GM18873 (cell line): ENCODE measurements around the gene TRMU.

Source experiments
- ATAC-seq: cut with Tn5 transposase; IDR thresholded peaks from one replicate; pipeline ENCODE4 v1.9.1; 2021; ENCODE audit warnings: mild to moderate bottlenecking, moderate library complexity, moderate number of reproducible peaks; ENCODE audit not compliant: unreplicated experiment, low FRiP score

TRMU gene, protein sequence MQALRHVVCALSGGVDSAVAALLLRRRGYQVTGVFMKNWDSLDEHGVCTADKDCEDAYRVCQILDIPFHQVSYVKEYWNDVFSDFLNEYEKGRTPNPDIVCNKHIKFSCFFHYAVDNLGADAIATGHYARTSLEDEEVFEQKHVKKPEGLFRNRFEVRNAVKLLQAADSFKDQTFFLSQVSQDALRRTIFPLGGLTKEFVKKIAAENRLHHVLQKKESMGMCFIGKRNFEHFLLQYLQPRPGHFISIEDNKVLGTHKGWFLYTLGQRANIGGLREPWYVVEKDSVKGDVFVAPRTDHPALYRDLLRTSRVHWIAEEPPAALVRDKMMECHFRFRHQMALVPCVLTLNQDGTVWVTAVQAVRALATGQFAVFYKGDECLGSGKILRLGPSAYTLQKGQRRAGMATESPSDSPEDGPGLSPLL

DNA sequence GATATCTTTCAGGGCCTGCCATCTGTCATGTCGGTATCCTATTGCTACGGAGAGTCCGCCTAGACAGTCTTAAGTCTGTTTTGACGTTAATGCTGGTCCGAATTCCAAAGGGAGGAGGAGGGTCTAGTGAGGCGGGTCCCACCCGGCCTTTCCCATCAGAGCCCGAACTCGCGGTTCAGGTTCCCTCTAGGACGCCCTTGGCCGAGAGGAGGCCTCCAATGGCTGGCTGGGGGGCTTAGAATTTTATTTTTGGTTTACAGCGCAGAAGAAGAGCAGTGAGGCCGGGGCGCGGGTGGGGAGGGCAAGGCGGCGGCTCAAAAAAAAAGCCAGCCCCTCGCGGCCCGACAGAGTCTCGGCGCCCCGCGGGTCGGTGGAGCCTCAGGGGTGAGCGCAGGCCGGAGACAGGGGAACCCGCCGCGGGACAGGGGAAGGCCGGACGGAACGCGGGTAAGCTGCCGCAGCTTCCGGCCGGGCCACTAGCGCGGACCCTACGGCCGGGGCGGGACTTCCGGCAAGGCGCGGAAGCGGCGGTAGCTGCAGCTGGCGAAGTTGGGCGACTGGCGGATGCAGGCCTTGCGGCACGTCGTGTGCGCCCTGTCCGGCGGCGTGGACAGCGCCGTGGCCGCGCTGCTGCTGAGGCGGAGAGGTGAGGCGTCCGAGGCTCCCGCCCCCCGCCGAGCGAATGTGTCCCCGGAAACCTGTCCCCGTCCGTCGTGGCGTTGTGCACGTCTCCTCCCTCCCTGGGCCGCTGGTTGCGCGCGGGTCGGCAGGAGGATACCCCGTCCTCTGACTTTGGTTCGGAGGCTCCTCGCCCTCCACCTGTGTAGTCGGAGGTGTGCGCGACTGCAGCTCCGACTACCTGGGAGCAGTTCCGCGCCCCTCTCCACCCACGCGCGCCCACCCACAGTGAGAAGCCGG lies at the start of gene TRMU:
Gene TRMU (plus strand): TSS at position 514 of the 918 bp plus-strand sequence. CDS start 51 bp downstream, at position 565.
- ATAC-seq = no peak

DNA sequence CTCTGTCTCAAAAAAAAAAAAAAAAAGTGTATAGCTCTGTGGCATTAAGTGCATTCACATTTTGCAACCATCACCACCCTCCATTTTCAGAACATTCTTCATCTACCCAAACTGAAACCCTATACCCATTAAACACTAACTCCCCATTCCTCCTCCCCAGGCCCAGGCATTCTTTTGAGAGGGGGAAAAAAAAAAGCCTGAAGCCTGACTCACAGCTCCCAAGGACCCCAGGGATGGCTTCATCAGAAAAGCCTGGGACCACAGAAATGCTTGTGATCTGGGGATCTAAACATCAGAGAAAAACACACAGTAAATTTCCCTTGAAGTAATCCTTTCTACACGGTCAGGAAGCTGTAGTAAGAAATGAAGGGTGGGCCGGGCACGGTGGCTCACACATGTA lies 49.5 kb upstream of the TRMU start:
- ATAC-seq = no peak

DNA sequence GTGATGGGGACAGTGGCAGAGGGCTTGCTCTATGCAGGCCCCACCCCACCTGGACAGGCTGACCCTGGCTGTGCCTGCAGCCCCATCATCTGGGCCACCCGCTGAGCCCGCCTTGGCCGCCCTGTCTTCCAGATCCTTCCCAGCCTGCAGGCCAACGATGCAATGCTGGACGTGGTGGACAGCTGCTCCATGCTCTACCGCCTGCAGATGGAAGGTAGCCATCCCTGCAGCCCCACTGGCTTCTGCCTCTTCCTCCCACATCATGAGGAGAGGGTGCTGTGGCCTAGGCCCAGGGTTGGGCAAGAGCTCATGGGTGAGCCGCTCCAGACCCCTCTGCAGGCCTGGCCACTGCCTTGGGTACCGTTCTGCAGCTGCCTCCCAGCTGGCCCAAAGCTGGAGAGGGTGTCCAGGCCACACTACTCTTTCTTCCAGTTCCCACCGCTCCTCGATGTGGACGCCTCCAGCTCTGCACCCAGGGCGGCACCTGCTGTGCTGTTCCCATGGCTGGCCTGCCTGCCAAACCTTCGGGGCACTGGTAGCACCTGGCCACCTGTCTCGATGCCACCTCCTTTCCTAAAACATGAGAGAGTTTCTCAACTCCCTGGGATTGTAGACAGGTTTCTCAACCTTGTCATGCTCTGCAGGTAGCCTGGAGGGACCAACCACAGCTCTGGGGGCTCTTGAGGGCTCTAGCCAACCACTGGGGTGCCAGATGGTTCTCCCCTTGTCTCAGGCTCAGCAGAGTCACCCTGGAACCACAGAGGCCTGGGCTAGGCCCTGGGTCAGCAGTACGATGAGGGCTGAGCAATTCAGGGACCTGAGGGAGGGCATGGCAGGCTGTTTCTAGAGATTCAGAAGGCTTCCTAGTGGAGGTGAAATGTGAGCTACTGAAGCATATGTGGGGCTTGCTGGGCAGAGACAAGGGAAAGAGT lies 48.3 kb upstream of the TRMU start:
- ATAC-seq = no peak

DNA sequence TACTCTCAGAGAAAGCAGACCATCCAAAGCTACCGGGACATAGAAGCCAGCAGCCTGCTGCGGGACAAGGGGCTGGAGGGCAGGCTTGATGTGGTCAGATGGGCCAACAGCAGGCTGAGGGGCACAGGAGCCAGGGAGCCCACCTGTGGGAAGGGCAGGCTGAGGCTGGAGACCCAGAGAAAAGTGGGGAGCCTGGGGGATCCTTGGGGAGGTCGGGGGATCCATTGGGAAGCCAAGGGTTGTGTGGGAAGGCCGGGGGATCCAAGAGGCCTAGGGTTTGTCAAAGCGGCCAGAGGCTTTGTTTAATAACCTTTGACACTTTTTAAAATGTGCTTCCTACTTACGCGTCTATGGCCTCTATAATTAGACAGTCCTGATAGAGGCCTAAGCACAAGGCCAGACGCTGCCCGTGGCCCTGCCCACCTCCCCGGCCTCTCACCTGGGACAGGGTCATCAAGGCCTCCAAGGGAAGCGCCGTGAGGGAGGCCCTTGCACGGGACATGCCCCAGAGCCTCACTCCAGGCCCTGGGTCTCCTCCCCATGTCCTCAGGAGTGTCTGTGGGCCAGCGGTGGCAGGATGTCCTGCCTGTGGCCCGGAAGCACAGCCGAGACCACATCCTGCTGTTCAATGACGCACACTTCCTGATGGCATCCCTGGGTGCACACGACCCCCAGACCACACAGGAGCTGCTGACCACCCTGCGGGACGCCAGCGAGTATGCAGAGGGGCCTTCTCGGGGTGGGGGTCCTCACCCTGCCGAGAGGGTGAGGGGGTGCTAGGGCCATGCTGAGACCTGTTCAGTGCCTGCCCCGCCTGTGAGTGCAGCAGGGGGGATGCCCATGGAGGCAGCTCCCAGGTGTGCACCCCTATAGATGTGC lies 47.4 kb upstream of the TRMU start:
- peak; percentile 65 for ATAC-seq

DNA sequence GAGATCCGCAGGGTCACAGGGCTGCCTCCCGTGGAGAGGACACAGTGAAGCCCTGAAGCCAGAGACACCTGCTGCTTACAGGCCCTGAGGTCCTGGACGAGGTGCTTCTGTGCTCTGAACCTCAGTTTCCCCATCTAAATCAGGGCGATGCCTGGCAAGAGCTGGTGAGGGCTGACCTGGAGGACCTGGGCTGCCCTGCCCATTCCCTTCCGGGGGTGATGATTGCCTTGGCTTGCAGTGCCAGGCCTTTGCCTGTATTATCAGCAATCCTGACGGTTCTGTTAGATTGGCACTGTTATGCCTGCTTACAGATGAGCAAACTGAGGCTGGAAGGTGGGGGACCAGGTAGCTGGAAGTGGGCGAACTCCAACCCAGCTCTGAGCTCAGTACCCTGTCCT lies 46.7 kb upstream of the TRMU start:
- no peak for ATAC-seq

DNA sequence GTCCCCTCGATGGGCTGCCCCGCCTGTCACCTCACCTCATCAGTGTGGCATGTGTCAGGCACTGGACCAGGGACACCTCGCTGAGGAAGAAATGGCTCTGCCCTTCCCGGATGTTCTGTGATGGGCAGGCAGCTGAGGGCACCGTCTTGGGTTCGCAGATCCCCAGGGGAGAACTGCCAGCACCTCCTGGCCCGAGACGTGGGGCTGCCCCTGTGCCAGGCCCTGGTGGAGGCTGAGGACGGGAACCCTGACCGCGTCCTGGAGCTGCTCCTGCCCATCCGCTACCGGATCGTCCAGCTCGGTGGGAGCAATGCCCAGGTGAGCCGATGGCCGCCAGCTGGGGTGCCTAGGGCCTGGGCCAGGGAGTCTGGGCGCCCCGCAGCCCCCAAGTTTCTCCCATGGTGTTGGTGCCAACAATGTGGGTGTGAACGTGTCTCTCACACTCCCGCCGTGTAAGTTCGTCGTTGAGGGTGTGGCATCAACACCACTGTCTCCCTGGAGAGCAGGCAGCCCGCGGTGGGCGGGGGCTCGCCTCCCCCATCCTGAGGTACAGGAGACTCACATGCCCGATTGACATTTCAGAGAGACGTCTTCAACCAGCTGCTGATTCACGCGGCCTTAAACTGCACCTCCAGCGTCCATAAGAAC lies 46.1 kb upstream of the TRMU start:
- no peak for ATAC-seq

DNA sequence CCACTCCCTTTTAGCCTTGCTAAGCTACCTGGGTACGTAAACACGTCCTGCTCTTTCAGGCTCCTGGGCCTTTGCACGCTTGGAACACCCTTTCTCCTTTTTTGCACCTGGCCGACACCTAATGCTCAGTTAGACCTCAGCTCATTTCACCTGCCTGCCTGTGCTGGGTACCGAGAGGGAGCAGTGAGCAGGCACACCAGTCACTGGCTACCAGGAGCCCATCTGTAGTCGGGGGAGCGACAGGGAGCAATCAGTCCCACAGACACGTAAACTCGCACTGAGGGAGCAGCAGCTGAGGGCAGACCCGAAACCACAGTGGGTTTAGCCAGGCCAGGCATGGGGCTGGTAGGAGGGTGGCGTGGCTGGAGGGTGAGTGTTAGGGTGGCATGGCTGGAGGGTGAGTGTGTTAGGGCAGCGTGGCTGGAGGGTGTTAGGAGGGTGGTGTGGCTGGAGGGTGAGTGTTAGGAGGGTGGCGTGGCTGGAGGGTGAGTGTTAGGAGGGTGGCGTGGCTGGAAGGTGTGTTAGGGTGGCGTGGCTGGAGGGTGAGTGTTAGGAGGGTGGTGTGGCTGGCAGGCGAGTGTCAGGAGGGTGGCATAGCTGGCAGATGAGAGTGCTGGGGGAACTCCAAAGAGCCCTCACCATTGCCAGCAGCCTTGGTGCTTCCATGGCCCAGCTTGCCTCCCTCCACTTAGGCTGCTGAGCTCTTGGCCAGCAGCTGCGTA lies 45.2 kb upstream of the TRMU start:
- no peak for ATAC-seq

DNA sequence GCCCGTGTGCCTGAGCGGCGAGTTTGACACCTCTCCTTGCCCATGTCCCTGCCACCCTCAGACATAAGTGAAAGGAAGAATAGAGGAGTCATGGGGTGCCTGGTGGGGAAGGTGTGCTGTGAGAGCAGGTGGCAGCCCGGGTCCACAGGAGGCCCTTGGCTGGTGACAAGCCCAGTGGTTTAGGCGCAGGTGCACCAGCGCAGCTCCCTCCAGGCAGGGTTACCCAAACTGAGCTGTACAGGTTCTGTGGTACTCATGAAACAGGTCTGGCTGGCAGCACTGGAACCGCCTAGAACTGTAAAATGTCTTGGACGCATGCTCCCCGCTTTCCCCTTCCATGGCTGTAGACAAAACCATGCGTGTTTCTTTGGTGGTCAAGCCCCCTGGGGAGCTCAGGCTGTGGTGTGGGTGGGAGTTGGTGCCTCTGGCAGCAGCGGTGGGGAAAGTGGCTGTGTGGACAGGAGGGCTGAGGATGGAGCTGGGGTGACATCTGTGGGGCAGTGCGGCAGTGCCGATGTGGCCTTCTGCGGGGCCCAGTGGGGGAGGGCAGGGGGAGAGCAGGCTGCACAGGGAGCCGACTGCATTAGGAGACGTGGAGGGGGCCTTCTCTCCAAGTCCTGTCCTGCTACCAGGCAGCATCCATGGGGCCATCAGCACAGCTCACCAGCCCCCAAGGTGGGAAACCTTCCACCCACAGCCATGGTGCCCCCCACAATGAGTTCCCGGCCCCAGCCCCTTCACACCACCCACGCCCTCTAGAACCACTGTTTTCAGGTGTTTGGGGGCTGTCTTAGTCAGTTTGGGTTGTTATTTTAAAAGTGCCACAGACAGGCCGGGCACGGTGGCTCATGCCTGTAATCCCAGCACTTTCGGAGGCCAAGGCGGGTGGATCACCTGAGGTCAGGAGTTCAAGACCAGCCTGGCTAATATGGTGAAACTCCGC lies 44.4 kb upstream of the TRMU start:
- no peak for ATAC-seq

DNA sequence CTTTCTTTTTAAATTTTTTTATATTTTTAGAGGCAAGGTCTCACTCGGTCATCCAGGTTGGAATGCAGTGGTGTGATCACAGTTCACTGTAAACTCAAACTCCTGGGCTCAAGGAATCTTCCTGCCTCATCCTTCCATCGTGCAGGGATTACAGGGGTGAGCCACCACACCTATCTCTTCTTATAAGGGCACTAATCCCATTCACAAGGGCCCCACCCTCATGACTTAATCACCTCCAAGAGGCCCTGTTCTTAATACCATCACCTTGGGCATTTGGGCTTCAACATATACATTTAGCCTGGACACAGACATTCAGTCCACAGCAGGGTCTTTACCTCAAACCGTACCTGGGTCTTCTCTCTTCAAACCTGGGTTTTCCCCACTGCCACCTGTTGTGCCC lies 43.3 kb upstream of the TRMU start:
- no peak for ATAC-seq

DNA sequence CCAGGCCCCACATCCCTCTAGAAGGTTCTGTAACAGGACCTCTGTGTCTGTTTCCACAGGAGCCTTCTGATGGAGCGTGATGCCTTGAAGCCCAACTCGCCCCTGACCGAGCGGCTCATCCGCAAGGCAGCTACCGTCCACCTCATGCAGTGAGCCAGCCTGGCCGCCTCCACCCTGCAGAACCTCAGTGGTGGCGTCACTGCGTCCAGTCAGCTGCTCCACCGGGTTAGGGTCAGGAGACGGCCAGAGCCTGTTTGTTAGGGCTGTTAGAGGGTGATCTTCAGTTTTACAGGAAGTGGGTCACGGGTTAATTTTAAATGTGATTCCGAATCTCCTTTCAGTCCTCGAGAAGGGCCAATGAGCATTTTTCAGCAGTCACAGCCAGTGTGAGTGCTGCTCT lies 42.8 kb upstream of the TRMU start:
- ATAC-seq = no peak

DNA sequence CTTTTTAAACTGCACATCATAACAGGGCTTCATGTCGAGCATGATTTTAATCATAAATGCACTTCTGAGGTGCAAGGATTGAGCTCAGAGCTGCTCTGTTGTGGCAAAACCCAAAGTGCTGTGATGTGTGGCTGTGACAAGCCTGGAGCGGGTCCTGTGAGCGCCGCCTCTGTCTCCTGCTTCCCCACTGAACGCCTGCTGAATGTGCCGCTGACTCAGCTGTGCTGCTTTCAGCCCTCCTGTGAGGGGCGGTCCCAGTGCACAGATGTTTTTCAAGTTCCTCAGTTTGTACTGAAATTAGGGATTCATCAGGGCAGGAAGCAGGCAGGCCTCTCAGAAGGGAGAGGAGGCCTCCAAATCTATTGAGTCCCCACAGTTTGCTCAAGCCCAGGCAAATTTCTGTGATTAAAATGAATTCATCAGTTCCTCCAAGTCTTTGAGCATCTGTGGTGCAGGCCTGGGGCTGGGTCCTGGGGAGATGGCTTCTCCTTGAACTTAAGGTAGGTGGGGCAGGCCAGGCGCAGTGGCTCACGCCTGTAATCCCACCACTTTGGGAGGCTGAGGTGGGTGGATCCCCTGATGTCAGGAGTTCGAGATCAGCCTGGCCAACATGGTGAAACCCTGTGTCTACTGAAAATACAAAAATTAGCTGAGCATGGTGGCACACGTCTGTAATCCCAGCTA lies 41.8 kb upstream of the TRMU start:
- ATAC-seq = no peak

DNA sequence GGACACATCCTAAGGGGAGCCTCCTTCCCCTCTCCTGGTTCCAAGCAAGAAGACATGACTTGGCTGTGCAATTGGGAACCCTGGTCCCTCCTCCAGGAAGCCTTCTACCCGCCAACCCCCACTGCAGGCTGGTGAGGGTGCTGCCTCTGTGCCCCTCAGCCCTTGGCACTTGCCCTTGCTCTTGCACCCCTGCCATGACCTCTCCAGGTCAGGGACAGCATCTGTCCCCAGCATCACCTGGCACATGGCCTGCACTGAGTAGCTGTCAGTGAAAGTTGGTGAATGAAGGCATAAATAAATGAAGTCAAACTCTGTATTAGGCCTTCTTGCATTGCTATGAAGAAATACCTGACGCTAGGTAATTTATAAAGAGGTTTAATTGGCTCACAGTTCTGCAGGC lies 40.7 kb upstream of the TRMU start:
- no peak for ATAC-seq

DNA sequence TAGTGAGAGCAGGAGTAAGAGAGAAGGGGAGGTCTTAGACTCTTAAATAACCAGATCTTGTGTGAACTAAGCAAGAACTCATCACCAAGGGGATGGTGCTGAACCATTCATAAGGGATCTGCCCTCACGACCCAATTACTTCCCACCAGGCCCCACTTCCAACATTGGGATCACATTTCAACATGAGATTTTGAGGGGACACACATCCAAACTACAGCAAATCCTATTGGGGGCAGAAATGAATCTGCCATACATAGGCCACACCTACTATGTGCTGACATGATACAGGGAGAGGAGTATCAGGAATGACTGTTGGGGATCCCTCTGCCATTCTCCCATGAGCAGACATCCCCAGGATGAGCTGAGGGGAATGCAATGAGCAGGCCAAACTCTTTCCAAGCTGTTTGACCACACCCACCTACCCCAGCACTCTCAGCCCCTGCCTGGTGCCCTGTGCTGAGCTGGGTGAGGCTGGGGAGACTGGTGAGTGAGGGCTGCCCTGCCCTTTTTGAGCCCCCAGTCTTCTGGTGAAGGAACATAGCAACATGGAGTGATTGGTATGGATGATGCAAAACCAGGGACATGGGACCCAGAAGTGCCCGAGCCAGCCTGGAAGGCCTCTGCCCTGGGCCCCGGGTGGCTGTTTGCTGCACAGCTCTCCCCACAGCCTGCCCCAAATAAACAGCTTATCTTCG lies 40.1 kb upstream of the TRMU start:
- ATAC-seq = no peak

DNA sequence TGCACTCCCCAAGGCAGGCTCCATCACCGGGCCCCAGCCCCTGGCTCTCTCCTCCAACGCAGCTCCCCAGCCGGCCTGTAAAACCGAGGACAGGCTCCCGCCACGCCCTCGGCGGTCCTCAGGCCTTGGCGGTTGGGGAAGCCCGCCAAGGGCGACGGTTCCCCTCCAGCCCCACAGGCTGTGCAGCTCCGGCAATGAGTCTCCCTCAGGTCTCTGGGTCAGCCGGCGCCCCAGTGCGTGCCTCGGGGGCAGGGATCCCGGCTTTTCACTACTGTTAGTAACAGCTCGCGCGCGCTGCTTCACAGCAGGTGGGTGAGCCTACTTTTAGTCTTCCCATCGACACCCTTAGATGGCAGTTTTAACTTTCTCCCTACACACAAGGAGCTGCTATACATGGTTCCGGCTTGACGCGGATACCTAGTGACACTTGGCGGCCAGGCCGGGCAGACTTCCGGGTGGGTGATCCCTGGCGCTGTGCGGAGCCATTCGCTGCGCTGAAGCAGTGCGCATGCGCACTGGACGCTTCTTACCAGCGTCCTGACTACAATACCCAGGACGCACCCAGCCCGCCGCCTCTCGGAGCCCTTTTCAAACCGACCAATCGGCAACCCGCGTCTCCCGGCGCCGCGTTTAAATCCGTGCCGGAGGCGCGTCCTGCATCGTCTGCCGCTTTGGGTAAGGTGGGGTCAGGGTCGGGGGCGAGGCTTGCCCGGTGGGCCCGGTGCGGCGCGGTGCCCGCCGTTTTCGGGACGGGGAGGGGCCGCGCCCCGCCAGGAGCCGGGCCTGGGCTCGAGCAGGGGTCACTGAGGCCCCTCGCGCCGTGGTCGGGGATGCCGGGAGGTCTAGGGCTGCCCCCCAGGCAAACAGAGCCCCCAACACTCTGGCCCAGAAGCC lies 39.0 kb upstream of the TRMU start, which contains the start of gene GTSE1:
Gene GTSE1 (plus strand): TSS at position 614 of the 894 bp plus-strand sequence. CDS start 531 bp downstream, outside the sequence.
- ATAC-seq = peak; percentile 84
